ENCODE measurements around the gene AGR2. TPM values are rescaled to one million over a fixed set of nuclear protein-coding genes. Genes with fewer than 3 reads are reported as not detected.

AGR2 gene
- total and polyA plus RNA-seq, 2 of the 4 experiments (the other 2 are of a cell fraction): not detected

DNA sequence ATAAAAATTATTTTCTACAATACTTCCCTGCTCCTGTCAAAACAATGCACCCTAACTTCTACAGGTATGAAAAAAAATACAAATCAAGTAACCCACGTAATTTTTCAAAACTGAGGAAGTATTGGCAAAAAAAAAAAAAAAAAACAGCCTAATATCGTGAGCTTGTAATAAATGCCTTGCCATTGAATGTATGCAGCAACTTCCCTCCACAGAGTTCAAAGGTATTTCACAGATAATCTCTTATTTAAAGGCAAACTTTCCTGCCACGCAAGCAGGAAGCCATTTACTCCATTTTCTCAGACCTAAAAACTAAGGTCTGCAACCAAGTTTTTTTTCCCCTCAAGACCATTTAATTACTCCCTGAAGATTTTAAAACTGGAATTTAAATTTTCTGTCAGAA lies 642 bp upstream of the AGR2 start:
- H2AK9ac ChIP-seq (replicated peaks; ENCODE audit: low read depth, low read length, poor library complexity): no peak overlapping the region
- in situ Hi-C loops (cut with MboI; ENCODE audit: low sequenced_read_pairs): no loop called here
- ChIA-PET POLR2A (ENCODE audit: unreplicated experiment) (no interaction called here), CTCF (no interaction called here)
- TF ChIP-seq CEBPB (IDR thresholded peaks at IDR 0.05; ENCODE audit: low read depth, low read length) (no peak), FOS (IDR thresholded peaks at IDR 0.05; ENCODE audit: low read depth, low read length) (no peak), RAD21 (IDR thresholded peaks at IDR 0.05; ENCODE audit: low read length) (no peak), CHD1 (IDR thresholded peaks at IDR 0.05; ENCODE audit: low read depth, low read length) (no peak), RCOR1 (IDR thresholded peaks at IDR 0.05; ENCODE audit: insufficient replicate concordance, low read length) (no peak), MXI1 (IDR thresholded peaks at IDR 0.05; ENCODE audit: borderline replicate concordance, low read depth, low read length) (no peak), NFE2L2 (IDR thresholded peaks at IDR 0.05; ENCODE audit: low read depth, low read length) (no peak), SMC3 (IDR thresholded peaks at IDR 0.05; ENCODE audit: low read depth, low read length) (no peak), MAFK (IDR thresholded peaks at IDR 0.05; ENCODE audit: low read depth, low read length) (no peak), RFX5 (IDR thresholded peaks at IDR 0.05; ENCODE audit: low read depth, low read length) (no peak), POLR2A (IDR thresholded peaks at IDR 0.05; ENCODE audit: low read depth, low read length) (no peak), MAZ (IDR thresholded peaks at IDR 0.05; ENCODE audit: borderline replicate concordance, low read depth, low read length) (no peak)
- TF ChIP-seq, protein P1, sequence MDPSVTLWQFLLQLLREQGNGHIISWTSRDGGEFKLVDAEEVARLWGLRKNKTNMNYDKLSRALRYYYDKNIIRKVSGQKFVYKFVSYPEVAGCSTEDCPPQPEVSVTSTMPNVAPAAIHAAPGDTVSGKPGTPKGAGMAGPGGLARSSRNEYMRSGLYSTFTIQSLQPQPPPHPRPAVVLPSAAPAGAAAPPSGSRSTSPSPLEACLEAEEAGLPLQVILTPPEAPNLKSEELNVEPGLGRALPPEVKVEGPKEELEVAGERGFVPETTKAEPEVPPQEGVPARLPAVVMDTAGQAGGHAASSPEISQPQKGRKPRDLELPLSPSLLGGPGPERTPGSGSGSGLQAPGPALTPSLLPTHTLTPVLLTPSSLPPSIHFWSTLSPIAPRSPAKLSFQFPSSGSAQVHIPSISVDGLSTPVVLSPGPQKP (IDR thresholded peaks at IDR 0.05; ENCODE audit: borderline replicate concordance, low read depth, low read length): no peak
- TF ChIP-seq, protein P2, sequence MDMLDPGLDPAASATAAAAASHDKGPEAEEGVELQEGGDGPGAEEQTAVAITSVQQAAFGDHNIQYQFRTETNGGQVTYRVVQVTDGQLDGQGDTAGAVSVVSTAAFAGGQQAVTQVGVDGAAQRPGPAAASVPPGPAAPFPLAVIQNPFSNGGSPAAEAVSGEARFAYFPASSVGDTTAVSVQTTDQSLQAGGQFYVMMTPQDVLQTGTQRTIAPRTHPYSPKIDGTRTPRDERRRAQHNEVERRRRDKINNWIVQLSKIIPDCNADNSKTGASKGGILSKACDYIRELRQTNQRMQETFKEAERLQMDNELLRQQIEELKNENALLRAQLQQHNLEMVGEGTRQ (IDR thresholded peaks at IDR 0.05; ENCODE audit: low read depth, low read length): no peak
- TF ChIP-seq, protein P3, sequence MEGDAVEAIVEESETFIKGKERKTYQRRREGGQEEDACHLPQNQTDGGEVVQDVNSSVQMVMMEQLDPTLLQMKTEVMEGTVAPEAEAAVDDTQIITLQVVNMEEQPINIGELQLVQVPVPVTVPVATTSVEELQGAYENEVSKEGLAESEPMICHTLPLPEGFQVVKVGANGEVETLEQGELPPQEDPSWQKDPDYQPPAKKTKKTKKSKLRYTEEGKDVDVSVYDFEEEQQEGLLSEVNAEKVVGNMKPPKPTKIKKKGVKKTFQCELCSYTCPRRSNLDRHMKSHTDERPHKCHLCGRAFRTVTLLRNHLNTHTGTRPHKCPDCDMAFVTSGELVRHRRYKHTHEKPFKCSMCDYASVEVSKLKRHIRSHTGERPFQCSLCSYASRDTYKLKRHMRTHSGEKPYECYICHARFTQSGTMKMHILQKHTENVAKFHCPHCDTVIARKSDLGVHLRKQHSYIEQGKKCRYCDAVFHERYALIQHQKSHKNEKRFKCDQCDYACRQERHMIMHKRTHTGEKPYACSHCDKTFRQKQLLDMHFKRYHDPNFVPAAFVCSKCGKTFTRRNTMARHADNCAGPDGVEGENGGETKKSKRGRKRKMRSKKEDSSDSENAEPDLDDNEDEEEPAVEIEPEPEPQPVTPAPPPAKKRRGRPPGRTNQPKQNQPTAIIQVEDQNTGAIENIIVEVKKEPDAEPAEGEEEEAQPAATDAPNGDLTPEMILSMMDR (conservative IDR thresholded peaks at IDR 0.05; ENCODE audit: low read depth, low read length): no peak
- no peaks in the 10 kb centered on the region for H4K20me1 ChIP-seq (ENCODE audit: insufficient read depth, low read length)
- no peak overlapping the region for H3K4me3 ChIP-seq (ENCODE audit: insufficient read depth, low read depth, low read length)
- DNase-seq: no peak
- H3K36me3 ChIP-seq (ENCODE audit: control insufficient read depth, insufficient read depth, low read length): no peaks in the 10 kb centered on the region
- no peak overlapping the region for H2AFZ ChIP-seq (replicated peaks; ENCODE audit: low read length, poor library complexity)
- no peak overlapping the region for H2BK120ac ChIP-seq (ENCODE audit: low read depth, low read length)
- no peak overlapping the region for H2BK15ac ChIP-seq (ENCODE audit: low read depth, low read length)
- no TSS peak for BruUV-seq (replicated peaks)
- intact Hi-C loops (cut with micrococcal nuclease): no loop called here
- H3K14ac ChIP-seq (replicated peaks; ENCODE audit: low read depth, low read length): no peak overlapping the region
- no peak overlapping the region for H3K9ac ChIP-seq (ENCODE audit: low read depth, low read length)
- ATAC-seq (ENCODE audit: low read depth): no peak
- H3K9me1 ChIP-seq (ENCODE audit: insufficient read depth, low read length): no peaks in the 10 kb centered on the region
- no peak overlapping the region for H4K5ac ChIP-seq (ENCODE audit: low read depth, low read length)
- H2BK5ac ChIP-seq (ENCODE audit: low read depth, low read length, poor library complexity, severe bottlenecking): no peak overlapping the region
- no peak overlapping the region for H4K91ac ChIP-seq (ENCODE audit: insufficient read depth, low read depth, low read length)
- H2AK5ac ChIP-seq (ENCODE audit: low read depth, low read length): no peak overlapping the region
- no peaks in the 10 kb centered on the region; the same call in 1 of the 2 replicates for H3K4me1 ChIP-seq (ENCODE audit: control insufficient read depth, insufficient read depth, low read length)
- no peak overlapping the region for H3K18ac ChIP-seq (ENCODE audit: low read depth, low read length)
- no peak overlapping the region for H3K4ac ChIP-seq (ENCODE audit: low read depth, low read length)
- no peak overlapping the region for H2BK20ac ChIP-seq (ENCODE audit: low read depth, low read length)
- WGBS, 2 experiments (ENCODE audit: extremely low coverage in 2 of 2, insufficient read length in 1 of 2): no CpG with 5 or more reads among the region's 3 CpGs
- no peak overlapping the region for H4K8ac ChIP-seq (ENCODE audit: low read depth in 2 of 2, low read length in 2 of 2)
- H3K27me3 ChIP-seq (ENCODE audit: control insufficient read depth, insufficient read depth, low read length): no peaks in the 10 kb centered on the region
- no peaks in the 10 kb centered on the region for H3K79me1 ChIP-seq (ENCODE audit: low read depth in 1 of 2, low read length in 2 of 2)
- H3K27ac ChIP-seq (ENCODE audit: insufficient read depth, low read length): no peak overlapping the region
- dilution Hi-C loops (cut with HindIII; ENCODE audit: low sequenced_read_pairs, unreplicated experiment): no loop called here
- no peak overlapping the region for H3K4me2 ChIP-seq (ENCODE audit: low read depth, low read length)
- no peak overlapping the region for H3K23ac ChIP-seq (ENCODE audit: low read depth, low read length)
- H3K9me3 ChIP-seq (ENCODE audit: control insufficient read depth, insufficient read depth, low read length): no peaks in the 10 kb centered on the region
- no peak overlapping the region for H3K56ac ChIP-seq (ENCODE audit: extremely low read depth, insufficient read depth, low read length)
